Activated CD4-positive, alpha-beta T cell treated with anti-CD3 and anti-CD28 coated beads, Interleukin-2, amount 50 U/mL, for 1 hour (primary cell): Measurements from ENCODE around the gene ANXA4.
"Not testable (repeated sequence)": the region's sequence is repeated elsewhere in the genome, so short reads cannot be mapped to it uniquely, and the experiment has no call there.

Experiments
- DNase-seq: peaks from one replicate; pipeline ENCODE4 v3.0.0-alpha.2; 2020

Gene ANXA4

GRCh38 chr2:69755862-69756467 lies 14.0 kb downstream of the ANXA4 start:
- no peak for DNase-seq

- DNase-seq = no peak
Observed at GRCh38 chr2:69762025-69762424, 20.1 kb downstream of the ANXA4 start.

- no peak for DNase-seq
Observed at GRCh38 chr2:69762513-69763494, 20.9 kb downstream of the ANXA4 start.

- not testable (repeated sequence) for DNase-seq
Observed at GRCh38 chr2:69763831-69764230, 21.9 kb downstream of the ANXA4 start.

- DNase-seq = no peak
Observed at GRCh38 chr2:69764286-69765095, 22.6 kb downstream of the ANXA4 start.

GRCh38 chr2:69765096-69765380 lies 23.1 kb downstream of the ANXA4 start:
- DNase-seq = no peak

GRCh38 chr2:69766014-69766413 lies 24.1 kb downstream of the ANXA4 start:
- no peak for DNase-seq

- DNase-seq = no peak
Observed at GRCh38 chr2:69767034-69767433, 25.1 kb downstream of the ANXA4 start.

- DNase-seq = no peak
Observed at GRCh38 chr2:69768235-69768634, 26.3 kb downstream of the ANXA4 start.

- DNase-seq = no peak
Observed at GRCh38 chr2:69768789-69769188, 26.9 kb downstream of the ANXA4 start.

GRCh38 chr2:69769272-69769671 lies 27.3 kb downstream of the ANXA4 start:
- DNase-seq = no peak

GRCh38 chr2:69770193-69770702 lies 28.3 kb downstream of the ANXA4 start:
- DNase-seq = no peak

- no peak for DNase-seq
Observed at GRCh38 chr2:69770747-69771146, 28.8 kb downstream of the ANXA4 start.

- no peak for DNase-seq
Observed at GRCh38 chr2:69771461-69771860, 29.5 kb downstream of the ANXA4 start.

GRCh38 chr2:69773206-69773605 lies 31.3 kb downstream of the ANXA4 start:
- DNase-seq = no peak

GRCh38 chr2:69774258-69774983 lies 32.5 kb downstream of the ANXA4 start:
- not testable (repeated sequence) for DNase-seq

- DNase-seq = no peak
Observed at GRCh38 chr2:69774984-69775982, 33.3 kb downstream of the ANXA4 start.

GRCh38 chr2:69776886-69777785 lies 35.2 kb downstream of the ANXA4 start:
- no peak for DNase-seq

GRCh38 chr2:69777786-69778105 lies 35.8 kb downstream of the ANXA4 start:
- DNase-seq = no peak

- no peak for DNase-seq
Observed at GRCh38 chr2:69779258-69780001, 37.5 kb downstream of the ANXA4 start.
